GM18870 (cell line): ENCODE results near the gene SCG5.
"Not testable (repeated sequence)": the region's sequence is repeated elsewhere in the genome, so short reads cannot be mapped to it uniquely, and the experiment has no call there.

Source experiments
- ATAC-seq: cut with Tn5 transposase; IDR thresholded peaks from one replicate; pipeline ENCODE4 v1.9.1; 2021; ENCODE audit warnings: moderate library complexity; ENCODE audit not compliant: unreplicated experiment

SCG5 gene, protein sequence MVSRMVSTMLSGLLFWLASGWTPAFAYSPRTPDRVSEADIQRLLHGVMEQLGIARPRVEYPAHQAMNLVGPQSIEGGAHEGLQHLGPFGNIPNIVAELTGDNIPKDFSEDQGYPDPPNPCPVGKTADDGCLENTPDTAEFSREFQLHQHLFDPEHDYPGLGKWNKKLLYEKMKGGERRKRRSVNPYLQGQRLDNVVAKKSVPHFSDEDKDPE

DNA sequence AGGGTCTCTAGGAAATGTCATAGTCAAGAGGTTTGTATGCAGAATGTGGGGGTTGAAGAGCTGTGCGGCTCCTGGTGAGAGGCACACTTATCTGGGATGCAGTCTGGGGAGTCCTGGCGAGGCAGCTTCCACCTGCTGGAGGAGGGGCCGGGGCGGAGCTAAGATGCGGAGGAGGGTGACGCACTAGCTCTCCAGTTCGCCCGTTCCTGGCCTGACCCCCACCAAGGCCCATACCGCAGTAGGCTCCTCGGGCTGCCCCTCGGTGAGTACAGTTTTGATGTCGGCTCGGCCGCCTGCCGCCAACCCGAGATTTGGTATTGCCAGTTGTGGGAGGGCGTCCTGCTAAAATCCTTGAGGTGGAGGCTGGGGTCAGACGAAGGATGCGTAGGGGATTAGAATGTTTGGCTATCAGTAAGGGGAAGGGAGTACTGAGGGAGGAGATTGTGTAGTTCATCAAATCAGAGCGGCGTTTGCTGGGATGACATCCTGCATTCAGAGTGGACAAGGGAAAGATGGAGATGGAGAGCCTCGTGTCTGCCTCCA, at the start of gene SCG5:
SCG5 (plus strand) TSS at position 194 of the 543 bp plus-strand sequence. CDS start 1,883 bp downstream, outside the sequence.
- ATAC-seq: no peak

DNA sequence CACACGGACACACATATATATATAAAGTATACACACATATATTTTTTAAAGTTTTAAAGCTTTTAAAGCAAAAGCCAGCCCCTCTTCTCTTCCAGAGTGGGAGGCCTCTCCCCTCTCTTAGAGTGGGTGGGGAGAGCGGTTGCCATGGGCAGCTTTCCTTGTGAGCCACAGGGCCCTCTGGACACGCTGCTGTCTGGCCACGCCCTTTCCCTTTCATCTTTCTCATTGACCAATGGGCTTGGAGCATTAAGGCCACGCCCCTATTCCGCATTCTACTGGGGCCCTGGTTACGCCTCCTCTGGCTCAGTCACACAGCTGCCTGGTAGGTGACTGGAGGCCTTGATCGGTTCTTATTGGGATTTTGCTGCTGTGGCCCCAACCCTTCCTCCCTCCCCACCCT, 48.4 kb upstream of the SCG5 start, which contains the start of gene GOLGA8N:
GOLGA8N (plus strand) TSS at position 306 of the 400 bp plus-strand sequence.
- ATAC-seq: not testable (repeated sequence)

GRCh38 chr15:32609518-32609917, 32.0 kb upstream of the SCG5 start:
- ATAC-seq: not testable (repeated sequence)

GRCh38 chr15:32610719-32611118, 30.8 kb upstream of the SCG5 start:
- not testable (repeated sequence) for ATAC-seq

DNA sequence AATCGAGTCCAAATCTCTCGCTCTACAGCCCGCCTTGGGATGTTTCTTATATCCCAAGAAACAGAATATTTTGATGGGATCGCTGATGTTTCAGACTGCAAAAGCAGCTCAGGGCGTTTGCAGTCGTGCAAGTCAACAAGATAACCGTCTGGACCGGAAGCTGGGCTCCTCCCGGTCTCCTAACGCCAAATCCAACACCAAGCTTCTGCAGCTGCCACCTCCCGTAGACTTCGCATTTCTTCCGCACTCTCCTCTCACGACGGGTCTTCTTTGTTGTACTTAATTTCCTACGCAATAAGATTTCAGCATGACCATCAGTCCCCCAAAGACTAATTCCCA, 26.8 kb upstream of the SCG5 start:
- peak; percentile 23 for ATAC-seq

DNA sequence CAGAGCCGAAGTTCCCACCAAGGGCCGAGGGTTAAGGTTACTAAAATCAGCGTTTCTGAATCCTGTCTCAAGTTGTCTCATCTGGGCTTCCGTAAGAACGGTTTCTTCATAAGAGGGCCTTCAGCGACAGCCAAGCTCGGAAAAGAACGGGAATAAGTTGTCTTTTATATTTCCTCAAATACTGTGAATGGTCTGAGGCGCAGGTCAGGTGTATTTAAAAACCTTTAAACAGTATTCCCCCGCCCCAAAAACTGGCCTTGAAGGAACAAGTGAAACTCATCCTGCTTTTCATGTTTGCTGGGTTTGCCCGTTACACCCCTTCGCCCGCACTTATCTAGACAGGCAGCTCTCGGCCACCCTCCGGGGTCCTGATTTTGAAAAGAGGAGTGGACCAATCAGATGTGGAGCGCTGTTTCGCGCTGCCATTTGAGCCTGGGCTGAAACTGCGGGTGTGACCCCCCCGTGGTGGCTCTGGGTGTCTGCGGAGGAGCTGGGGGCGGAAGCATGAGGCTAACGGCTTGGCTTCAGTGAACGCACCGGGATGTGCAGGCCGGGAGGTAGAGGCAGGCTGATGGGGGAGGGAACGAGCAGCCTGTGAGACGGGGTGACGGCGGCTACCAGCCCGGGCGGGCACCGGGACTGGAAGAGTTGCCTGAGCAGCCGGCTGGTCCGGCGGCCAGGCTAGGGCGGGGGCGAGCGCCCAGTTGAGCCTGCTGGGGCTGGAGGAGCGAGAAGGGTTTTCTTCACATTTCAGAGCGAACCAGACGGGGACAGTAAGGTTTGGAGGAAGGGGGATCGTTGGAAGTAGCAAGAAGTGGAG, 26.2 kb upstream of the SCG5 start, which contains the start of gene ARHGAP11A:
ARHGAP11A (plus strand) TSS at position 454 of the 820 bp plus-strand sequence. CDS start 708 bp downstream, outside the sequence.
- ATAC-seq: peak; percentile 55

GRCh38 chr15:32615871-32616426, 25.6 kb upstream of the SCG5 start:
- peak; percentile 8 for ATAC-seq

GRCh38 chr15:32636410-32636809, 5.1 kb upstream of the SCG5 start:
- no peak for ATAC-seq

DNA sequence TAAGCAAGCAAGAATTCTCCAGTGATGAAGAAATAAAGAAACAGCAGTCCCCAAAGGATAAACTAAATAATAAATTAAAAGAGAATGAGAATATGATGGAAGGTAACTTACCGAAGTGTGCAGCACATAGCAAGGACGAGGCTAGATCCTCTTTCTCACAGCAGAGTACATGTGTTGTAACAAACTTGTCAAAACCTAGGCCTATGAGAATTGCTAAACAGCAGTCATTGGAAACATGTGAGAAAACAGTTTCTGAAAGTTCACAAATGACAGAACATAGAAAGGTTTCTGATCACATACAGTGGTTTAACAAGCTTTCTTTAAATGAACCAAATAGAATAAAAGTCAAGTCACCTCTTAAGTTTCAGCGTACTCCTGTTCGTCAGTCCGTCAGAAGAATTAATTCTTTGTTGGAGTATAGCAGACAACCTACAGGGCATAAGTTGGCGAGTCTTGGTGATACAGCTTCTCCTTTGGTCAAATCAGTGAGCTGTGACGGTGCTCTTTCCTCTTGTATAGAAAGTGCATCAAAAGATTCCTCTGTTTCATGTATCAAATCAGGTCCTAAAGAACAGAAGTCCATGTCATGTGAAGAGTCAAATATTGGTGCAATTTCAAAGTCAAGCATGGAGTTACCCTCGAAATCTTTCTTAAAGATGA, 4.5 kb upstream of the SCG5 start:
- no peak for ATAC-seq

- ATAC-seq: no peak
Measured at GRCh38 chr15:32637704-32638103, 3.8 kb upstream of the SCG5 start.

DNA sequence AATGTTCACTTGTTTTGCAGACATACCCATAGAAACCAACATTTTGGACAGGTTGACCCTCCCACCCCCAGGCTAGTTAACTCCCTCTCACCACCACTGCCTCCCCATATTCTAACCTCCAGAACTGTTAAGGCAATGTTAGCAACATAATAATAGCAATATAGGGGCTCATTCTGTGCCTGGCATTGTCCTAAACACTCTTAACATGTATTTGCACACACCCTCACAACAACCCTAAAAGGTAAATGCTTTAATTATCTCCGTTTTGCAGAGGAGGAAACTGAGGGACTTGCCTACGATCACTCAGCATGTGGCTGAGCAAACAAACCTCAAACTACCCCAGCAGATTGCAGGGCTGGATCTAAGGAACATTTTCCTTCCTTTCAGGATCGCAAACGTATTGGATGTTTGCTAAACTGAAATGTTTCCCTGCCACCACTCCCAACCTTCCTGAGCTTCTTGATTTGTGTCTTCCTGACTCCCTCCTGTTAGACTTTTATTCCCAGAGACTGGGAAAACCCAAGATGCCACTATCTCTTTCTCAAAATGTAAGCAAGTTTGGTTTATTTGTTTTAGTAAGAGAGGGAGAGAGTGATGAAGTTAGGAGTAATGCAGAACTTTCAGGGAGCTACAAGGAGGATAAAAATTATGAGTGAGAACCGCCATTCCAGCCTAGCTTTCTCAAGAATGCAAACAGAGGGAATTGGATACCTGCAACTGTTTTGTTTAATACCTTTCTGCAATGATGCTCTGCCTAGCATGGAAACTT, 1.3 kb downstream of the SCG5 start:
- ATAC-seq: no peak

GRCh38 chr15:32643907-32644445, 2.5 kb downstream of the SCG5 start:
- no peak for ATAC-seq

- ATAC-seq: no peak
Measured at GRCh38 chr15:32646291-32646690, 4.8 kb downstream of the SCG5 start.

- no peak for ATAC-seq
Measured at GRCh38 chr15:32649342-32649741, 7.8 kb downstream of the SCG5 start.

- ATAC-seq: peak; percentile 65
Measured at GRCh38 chr15:32651229-32651837, 9.8 kb downstream of the SCG5 start.

DNA sequence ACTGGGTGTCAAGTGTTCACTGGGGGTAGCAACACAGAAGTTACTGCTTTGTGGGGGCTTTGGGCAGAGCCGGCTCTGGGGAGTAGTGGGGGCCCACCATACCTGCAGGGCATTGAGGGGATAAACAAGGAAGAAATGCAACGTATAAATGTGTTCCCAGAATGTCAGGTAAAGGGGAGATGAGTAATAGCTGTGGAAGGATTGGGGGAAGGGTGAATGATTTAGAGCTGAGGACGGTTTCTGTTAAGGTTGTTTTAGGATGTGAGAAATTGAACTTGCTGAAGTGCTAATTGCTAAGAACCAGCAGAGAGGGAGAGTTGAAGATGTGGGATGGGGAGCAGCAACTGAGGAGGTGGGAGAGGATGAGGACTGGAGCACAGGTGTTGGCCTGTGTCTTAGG, 10.7 kb downstream of the SCG5 start:
- ATAC-seq: no peak

DNA sequence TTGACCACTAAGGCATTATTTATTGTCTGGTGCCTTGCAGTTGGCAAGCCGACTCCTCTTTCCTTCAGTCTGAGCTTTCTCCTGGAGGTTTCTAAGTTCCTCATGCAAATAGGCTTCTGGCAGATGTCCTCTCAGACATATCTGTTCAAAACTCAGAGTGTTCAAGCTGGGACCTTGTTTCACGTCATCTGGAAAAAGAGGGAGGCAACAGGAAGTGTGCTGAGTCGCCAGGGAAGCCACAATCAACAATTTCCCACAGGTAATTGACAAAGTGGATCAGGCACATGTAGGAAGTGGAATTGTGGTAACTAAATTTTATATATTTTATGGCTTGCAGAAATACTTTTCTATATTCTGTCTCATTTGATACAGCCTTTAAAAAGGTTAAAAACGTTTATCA, 14.6 kb downstream of the SCG5 start:
- no peak for ATAC-seq

DNA sequence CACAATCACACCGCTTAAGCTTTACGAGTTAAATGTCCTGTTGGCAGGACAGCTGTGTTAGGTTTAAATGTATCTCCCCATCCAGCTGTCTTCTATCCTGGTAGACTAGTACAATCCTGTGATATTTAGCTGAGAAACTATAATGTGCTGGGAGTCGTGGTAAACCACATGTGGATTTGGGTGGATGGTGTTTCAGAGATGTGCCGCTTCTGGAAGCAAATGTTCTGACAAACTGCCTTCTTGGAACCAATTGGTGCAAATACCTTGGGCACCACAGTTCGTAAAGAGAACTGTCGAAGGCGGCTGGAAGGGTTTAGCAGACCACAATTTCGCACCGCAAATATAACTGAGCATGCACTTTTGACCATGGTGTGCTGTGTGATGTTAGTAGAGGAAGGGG, 15.0 kb downstream of the SCG5 start:
- no peak for ATAC-seq

- no peak for ATAC-seq
Measured at GRCh38 chr15:32657198-32657883, 15.8 kb downstream of the SCG5 start.
